T-helper 9 cell (primary cell): ENCODE measurements around the gene PCDHGC4.

Experiments
- DNase-seq: peaks from one replicate; pipeline ENCODE4 v3.0.0-alpha.2; 2020
- total RNA-seq, 2 donors: gene quantifications; one replicate each; lab custom pipeline; 2026; lab: John Stamatoyannopoulos, UW

PCDHGC4 gene
- 0 reads per million in 2 donors for total RNA-seq

- DNase-seq, result no peak
Measured at GRCh38 chr5:141484641-141485311, at the start of gene PCDHGC4. TSS of gene PCDHGC4 (plus strand) at chr5:141485030. CDS start at chr5:141485174, 144 bp downstream.

- DNase-seq, result no peak
Measured at GRCh38 chr5:141437221-141437620, 47.6 kb upstream of the PCDHGC4 start.

GRCh38 chr5:141439411-141440141 lies 45.3 kb upstream of the PCDHGC4 start:
- DNase-seq, result no peak

- no peak for DNase-seq
Measured at GRCh38 chr5:141440341-141440740, 44.5 kb upstream of the PCDHGC4 start.

GRCh38 chr5:141441571-141442170 lies 43.2 kb upstream of the PCDHGC4 start:
- DNase-seq, result no peak

GRCh38 chr5:141465351-141465750 lies 19.5 kb upstream of the PCDHGC4 start:
- no peak for DNase-seq

GRCh38 chr5:141475625-141476131 lies 9.2 kb upstream of the PCDHGC4 start, which contains the start of gene PCDHGC3:
TSS of gene PCDHGC3 (plus strand) at chr5:141475966. CDS start at chr5:141476117, 151 bp downstream.
- DNase-seq, result no peak

- DNase-seq, result no peak
Measured at GRCh38 chr5:141476132-141476911, 8.5 kb upstream of the PCDHGC4 start.

- DNase-seq, result no peak
Measured at GRCh38 chr5:141477044-141477575, 7.7 kb upstream of the PCDHGC4 start.

- no peak for DNase-seq
Measured at GRCh38 chr5:141477815-141478214, 7.0 kb upstream of the PCDHGC4 start.

- no peak for DNase-seq
Measured at GRCh38 chr5:141478321-141478945, 6.4 kb upstream of the PCDHGC4 start.

- no peak for DNase-seq
Measured at GRCh38 chr5:141479776-141480175, 5.1 kb upstream of the PCDHGC4 start.

GRCh38 chr5:141483902-141484301 lies 928 bp upstream of the PCDHGC4 start:
- DNase-seq, result no peak

GRCh38 chr5:141484310-141484640 lies 555 bp upstream of the PCDHGC4 start:
- DNase-seq, result no peak

GRCh38 chr5:141485321-141486055 lies 658 bp downstream of the PCDHGC4 start:
- DNase-seq, result no peak

- no peak for DNase-seq
Measured at GRCh38 chr5:141486091-141486490, 1.3 kb downstream of the PCDHGC4 start.

- DNase-seq, result no peak
Measured at GRCh38 chr5:141487131-141487530, 2.3 kb downstream of the PCDHGC4 start.

GRCh38 chr5:141488591-141489561 lies 4.0 kb downstream of the PCDHGC4 start, which contains the start of gene PCDHGC5:
TSS of gene PCDHGC5 (plus strand) at chr5:141489081. CDS start at chr5:141489241, 160 bp downstream.
- DNase-seq, result no peak

GRCh38 chr5:141489841-141490240 lies 5.0 kb downstream of the PCDHGC4 start:
- no peak for DNase-seq

- DNase-seq, result no peak
Measured at GRCh38 chr5:141490271-141490670, 5.4 kb downstream of the PCDHGC4 start.
